Motor neuron (in vitro differentiated cells): ENCODE data around the gene NCKAP5. TPM values are rescaled to one million over a fixed set of nuclear protein-coding genes. Genes with fewer than 3 reads are reported as not detected.

Source experiments
- ATAC-seq, 8 experiments: fragments of 200-7000 bp; cut with Tn5 transposase; replicated peaks in 6 of 8; 2 replicates each; pipeline ENCODE4 v1.8.0; 2021; ENCODE audit warnings: mild to moderate bottlenecking in 8 of 8, moderate library complexity in 8 of 8
- H3K27ac ChIP-seq, 2 donors: fragments of 250-450 bp; sonication (Bioruptor Pico); 2 replicates each; pipeline ENCODE4 v1.9.0; 2021; ENCODE audit warnings: antibody characterized with exemption in 2 of 2, mild to moderate bottlenecking in 2 of 2, moderate library complexity in 1 of 2
- H3K4me1 ChIP-seq, 2 donors: fragments of 250-450 bp; sonication (Bioruptor Pico); replicated peaks in 1 of 2; 2 replicates each; pipeline ENCODE4 v1.6.1; 2021; ENCODE audit warnings: antibody characterized with exemption in 2 of 2, mild to moderate bottlenecking in 2 of 2, moderate library complexity in 1 of 2
- H3K4me3 ChIP-seq, 5 donors: fragments of 250-450 bp; sonication (Bioruptor Pico); 2 replicates each; pipeline ENCODE4 v1.9.0; 2021; ENCODE audit warnings: antibody characterized with exemption in 5 of 5, mild to moderate bottlenecking in 5 of 5, moderate library complexity in 4 of 5
- WGBS, 10 experiments: fragments of 450-650 bp; shearing (Covaris generic); methylation state at CpG; one replicate each; pipeline ENCODE4 v1.0.0; 2022; 5-methylcytosine and 5-hydroxymethylcytosine counted together
- in situ Hi-C, 9 experiments: fragments of 400-800 bp; cut with MboI; loops; one replicate each; pipeline ENCODE4 v1.15.0; 2021; ENCODE audit warnings: low sequenced_read_pairs in 9 of 9, low pct_unique_long_range_greater_than_20kb in 2 of 9; ENCODE audit not compliant: unreplicated experiment in 9 of 9
- total RNA-seq, 8 experiments: library from RNA; unstranded; fragments of 300-600 nt; gene quantifications; 2 replicates each; pipeline versions ENCODE4 v1.2.3 to v1.2.4, GENCODE V29; 2022

NCKAP5 gene
- total RNA-seq, 8 experiments from 2014 or later = 0.66 to 16.2 (median 5.9) TPM

DNA sequence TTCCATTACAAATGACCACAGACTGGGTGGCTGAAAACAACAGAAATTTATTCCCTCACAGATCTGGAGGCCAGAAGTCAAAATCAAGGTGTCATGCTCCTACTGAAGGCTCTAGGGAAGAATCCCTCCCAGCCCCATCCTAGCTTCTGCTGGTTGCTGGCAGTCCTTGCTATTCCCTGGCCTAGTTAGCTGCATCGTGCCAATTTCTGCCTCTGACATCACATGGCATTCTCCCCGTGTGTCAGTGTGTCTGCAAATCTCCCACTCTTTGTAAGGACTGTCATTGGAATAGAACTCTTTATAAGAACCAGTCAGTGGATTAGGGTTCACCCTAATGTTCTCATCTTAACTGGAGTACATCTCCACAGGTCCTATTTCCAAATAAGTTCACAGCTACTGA is 30.5 kb upstream of the NCKAP5 start:
- H3K4me3 ChIP-seq = no peak overlapping the region
- 0 to 88% (median 62%) methylated on average over 1 to 2 of the region's 2 CpGs; no CpG with 5 or more reads in 5 of the 10 experiments for WGBS, 10 experiments
- in situ Hi-C loops = loop anchor here in 2 of 9 experiments (25.0 kb wide), 1 partner anchor 189 kb away; no protein-coding TSS in a partner anchor
- ATAC-seq = no peak
- H3K27ac ChIP-seq = no peak overlapping the region
- peaks cover 9 to 21% of the 10 kb centered on the region in 2 donors for H3K4me1 ChIP-seq

DNA sequence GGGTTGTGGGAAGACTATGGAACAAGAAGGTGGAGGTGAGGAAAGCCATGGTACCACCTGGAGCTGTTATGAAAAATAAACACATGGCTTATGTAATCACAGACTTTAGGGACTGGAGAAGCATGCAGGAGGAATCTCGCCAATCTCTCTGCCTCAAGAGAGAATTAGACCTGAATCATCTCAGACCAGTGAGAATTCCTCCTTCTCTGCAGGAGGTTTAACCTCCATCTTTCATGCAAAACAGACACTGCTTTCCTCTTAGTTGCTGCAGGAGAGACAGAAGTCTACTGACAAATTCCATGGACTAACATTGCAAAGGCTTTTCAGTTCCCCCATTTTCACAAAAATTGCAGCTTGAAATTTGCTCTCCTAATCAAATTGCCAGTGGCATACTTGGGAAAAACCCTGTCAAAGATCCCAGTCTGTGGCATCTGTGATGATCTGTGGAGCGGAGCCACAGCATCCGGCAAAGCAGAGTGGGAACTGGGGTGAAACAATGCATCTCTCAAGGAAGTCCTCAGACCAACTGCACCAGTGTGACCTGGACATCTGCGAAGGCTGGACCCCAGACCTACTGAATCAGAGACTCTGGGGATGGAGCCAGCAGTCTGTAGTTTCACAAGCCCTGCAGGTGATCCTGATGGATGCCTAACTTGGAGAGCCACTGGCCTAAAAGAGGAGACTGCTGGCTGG is 28.6 kb upstream of the NCKAP5 start:
- H3K27ac ChIP-seq = no peak overlapping the region

DNA sequence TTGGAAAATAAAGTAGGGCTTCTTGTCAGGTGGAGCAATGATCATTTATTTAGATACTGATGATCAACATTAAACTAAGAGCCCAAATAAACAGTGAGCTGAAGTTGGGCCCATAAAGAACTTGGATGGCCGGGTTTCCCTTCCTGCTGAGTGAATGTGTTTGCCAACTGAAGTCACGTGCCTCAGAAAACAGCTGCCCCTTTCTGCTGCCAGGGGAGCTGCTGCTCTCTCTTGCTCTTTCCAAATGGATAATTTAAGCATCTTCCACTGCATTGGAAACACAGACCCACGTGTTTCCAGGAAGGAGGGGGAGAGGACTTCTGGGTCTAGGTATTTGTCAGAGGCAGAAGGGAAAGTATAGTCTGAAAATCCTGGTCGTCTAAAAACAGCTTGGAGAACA is 22.9 kb upstream of the NCKAP5 start:
- H3K4me3 ChIP-seq = no peak overlapping the region
- in situ Hi-C loops = loop anchor here in 2 of 9 experiments (25.0 kb wide), 1 partner anchor 196 kb away; no protein-coding TSS in a partner anchor
- 0 to 83% (median 33%) methylated on average over 1 to 4 of the region's 4 CpGs; no CpG with 5 or more reads in 3 of the 10 experiments for WGBS, 10 experiments
- H3K27ac ChIP-seq = no peak overlapping the region
- ATAC-seq = peak in 3 of 8 experiments; percentile 24 to 65 (median 36)
- peaks cover 0 to 4% of the 10 kb centered on the region in 2 donors for H3K4me1 ChIP-seq

More for the DNA sequence above, 28.6 kb upstream of the NCKAP5 start:
- in situ Hi-C loops = loop anchor here in 2 of 9 experiments (25.0 kb wide), 1 partner anchor 190 kb away; no protein-coding TSS in a partner anchor
- ATAC-seq = no peak
- 83 to 100% (median 100%) methylated on average over 1 to 4 of the region's 4 CpGs; no CpG with 5 or more reads in 2 of the 10 experiments for WGBS, 10 experiments
- Histone ChIP-seq H3K4me1 (peaks cover 9 to 21% of the 10 kb centered on the region in 2 donors), H3K4me3 (no peak overlapping the region)

DNA sequence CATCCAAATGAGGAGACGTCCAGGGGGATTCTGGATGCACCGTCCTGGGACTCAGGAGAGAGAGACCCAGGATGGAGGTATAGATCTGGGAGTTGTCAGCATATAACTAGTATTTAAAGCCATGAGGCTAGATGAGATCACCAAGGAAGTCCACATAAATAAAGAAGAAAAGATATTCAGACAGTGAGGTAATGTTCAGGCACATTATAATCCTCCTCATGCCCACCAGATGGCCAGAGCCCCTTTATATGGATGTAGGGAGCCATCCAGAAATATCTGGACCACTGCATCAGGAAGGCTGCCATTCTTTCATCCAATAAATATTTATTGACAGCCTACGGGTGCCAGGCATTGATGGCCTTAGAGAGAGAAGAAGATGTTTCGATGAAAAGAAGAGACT is 21.2 kb upstream of the NCKAP5 start:
- Histone ChIP-seq H3K4me1 (peaks cover 0 to 4% of the 10 kb centered on the region in 2 donors), H3K4me3 (no peak overlapping the region), H3K27ac (no peak overlapping the region)
- ATAC-seq = peak in 1 of 8 experiments; percentile 35
- 40 to 100% (median 81%) methylated on average over 1 to 4 of the region's 4 CpGs; no CpG with 5 or more reads in 1 of the 10 experiments for WGBS, 10 experiments
- in situ Hi-C loops = loop anchor here in 2 of 9 experiments (25.0 kb wide), 1 partner anchor 198 kb away; no protein-coding TSS in a partner anchor

DNA sequence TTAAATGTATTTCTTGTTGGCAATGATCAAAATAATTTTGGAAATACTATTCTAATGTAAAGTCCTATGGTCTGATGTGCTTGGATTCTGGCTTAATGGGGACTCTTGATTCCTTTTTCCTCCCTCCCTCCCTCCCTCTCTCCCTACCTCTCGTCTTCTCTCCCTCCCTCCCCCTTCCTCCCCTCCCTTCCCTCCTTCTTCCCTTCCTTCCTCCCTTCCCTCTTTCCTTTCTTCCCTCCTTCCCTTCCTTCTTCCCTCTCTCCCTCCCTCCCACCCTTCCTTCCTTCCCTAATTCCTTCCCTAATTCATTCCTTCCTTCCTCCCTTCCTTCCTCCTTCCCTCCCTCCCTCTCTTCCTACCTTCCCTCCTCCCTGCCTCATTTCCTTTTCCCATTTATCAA is 19.9 kb upstream of the NCKAP5 start:
- in situ Hi-C loops = loop anchor here in 2 of 9 experiments (25.0 kb wide), 1 partner anchor 199 kb away; no protein-coding TSS in a partner anchor
- Histone ChIP-seq H3K4me1 (peaks cover 0 to 4% of the 10 kb centered on the region in 2 donors), H3K4me3 (no peak overlapping the region), H3K27ac (no peak overlapping the region)
- WGBS, 10 experiments = no CpG with 5 or more reads among the region's 1 CpG
- ATAC-seq = no peak

DNA sequence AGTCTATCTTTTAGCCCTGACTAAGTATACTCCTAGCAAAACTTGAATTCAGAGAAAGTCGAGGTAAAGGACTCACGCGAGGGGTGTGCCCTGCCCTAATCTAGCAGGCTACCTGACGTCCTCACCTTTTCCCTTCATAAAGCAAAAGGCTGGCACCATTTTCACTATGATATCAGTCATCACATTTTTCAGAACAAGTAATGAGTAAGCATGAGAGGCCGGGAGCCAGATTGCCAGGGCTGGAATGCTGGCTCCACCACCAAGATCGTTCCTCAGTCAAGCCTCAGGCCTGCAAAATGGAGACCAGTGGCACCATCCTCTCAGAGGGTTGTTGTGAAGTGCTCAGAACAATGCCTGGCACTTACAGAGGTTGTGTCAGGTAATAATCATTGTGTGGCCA is 18.7 kb upstream of the NCKAP5 start:
- Histone ChIP-seq H3K27ac (no peak overlapping the region), H3K4me1 (peaks cover 0 to 4% of the 10 kb centered on the region in 2 donors), H3K4me3 (no peak overlapping the region)
- ATAC-seq = no peak
- in situ Hi-C loops = loop anchor here in 2 of 9 experiments (25.0 kb wide), 1 partner anchor 200 kb away; no protein-coding TSS in a partner anchor
- 17 to 100% (median 87%) methylated on average over 1 to 6 of the region's 6 CpGs; no CpG with 5 or more reads in 2 of the 10 experiments for WGBS, 10 experiments

DNA sequence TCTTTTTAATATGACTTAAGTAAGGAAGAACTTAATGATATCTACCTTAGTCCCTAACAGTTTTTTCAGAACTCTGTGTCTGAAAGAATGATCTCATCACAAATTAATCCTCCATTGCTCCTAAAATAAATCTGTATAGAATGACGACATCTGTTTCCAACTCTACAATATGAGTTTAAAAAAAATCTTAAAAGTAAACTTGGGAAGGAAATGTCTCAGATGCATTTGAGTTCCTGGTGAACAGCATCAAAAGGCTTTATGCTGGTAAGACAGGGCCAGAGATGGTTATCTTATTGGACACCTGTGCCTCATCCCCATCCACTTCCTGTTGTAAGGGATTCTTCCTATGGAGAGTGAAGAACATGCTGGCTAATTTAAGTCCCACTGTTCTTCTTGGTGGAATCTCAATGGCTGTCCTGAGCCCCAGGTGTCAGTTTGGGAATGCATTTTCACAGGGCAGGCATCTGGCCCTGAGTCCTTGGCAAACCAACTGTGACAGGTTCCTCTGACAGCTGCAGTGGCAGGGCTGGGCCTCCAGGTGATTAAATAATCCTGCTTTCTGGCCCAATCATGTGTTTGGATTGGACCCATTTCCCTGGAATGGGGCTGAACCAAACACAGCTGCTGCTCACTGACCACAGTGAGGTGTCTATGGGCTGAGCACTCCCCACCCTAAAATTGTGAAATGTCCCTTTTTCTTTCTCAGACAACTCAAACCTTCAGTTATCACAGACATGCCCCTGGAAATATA is 12.9 kb upstream of the NCKAP5 start:
- Histone ChIP-seq H3K27ac (no peak overlapping the region), H3K4me3 (no peak overlapping the region), H3K4me1 (peaks cover 0 to 13% of the 10 kb centered on the region in 2 donors)
- whole genome bisulfite sequencing, 10 experiments = 0 to 100% (median 92%) methylated on average over 1 of the region's 1 CpG; no CpG with 5 or more reads in 1 of the 10 experiments
- in situ Hi-C loops = loop anchor here in 2 of 9 experiments (25.0 kb wide), 1 partner anchor 206 kb away; no protein-coding TSS in a partner anchor
- ATAC-seq = peak in 2 of 8 experiments; percentile 25 to 47

DNA sequence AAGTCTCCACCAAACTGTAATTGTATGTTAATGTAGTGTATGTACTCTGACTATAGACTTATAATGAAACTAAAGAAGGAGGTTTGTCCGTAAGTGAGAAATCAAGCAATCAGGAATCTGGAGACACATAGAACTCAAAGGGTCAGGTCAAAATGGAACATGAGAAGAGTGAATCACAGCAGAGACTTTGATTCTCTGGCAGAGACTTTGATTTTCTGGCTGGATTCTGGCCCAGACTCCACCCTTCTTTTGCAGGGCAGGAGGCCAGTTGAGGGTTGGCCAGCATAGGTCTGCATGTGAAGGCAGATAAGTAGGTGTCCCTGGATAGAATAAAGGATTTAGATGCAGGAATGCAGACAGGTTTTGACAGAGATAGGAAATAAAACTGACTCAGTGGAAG is 11.0 kb upstream of the NCKAP5 start:
- Histone ChIP-seq H3K27ac (no peak overlapping the region), H3K4me1 (peaks cover 0 to 13% of the 10 kb centered on the region in 2 donors), H3K4me3 (no peak overlapping the region)
- WGBS, 10 experiments = 0 to 100% (median 100%) methylated on average over 1 of the region's 1 CpG; no CpG with 5 or more reads in 3 of the 10 experiments
- in situ Hi-C loops = loop anchor here in 2 of 9 experiments (25.0 kb wide), 1 partner anchor 208 kb away; no protein-coding TSS in a partner anchor
- peak in 3 of 8 experiments; percentile 56 to 90 (median 83) for ATAC-seq

DNA sequence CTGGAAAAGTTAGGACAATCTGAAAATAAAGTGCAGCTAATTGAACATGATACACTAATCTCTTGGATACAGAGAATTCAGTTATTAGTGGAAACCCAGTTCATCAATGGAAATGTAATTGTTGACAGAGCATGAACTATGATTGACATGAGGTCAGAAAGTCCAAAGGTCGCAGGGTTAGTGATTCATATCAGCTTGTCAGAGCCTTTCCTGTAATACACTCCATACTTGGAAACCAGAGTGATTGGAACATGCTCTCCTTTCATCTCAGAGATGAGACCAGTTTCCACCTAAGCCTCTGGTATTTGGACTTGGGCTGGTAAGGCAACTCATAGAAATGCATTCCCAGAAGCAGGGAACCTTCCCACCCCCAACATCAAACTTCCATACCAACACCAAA is 8.5 kb upstream of the NCKAP5 start:
- H3K4me1 ChIP-seq = peaks cover 0 to 16% of the 10 kb centered on the region in 2 donors
- H3K27ac ChIP-seq = no peak overlapping the region
- no peak for ATAC-seq
- H3K4me3 ChIP-seq = no peak overlapping the region
- WGBS, 10 experiments = 30 to 100% (median 43%) methylated on average over 1 of the region's 1 CpG; no CpG with 5 or more reads in 5 of the 10 experiments
- in situ Hi-C loops = loop anchor here in 2 of 9 experiments (25.0 kb wide), 1 partner anchor 211 kb away; no protein-coding TSS in a partner anchor

DNA sequence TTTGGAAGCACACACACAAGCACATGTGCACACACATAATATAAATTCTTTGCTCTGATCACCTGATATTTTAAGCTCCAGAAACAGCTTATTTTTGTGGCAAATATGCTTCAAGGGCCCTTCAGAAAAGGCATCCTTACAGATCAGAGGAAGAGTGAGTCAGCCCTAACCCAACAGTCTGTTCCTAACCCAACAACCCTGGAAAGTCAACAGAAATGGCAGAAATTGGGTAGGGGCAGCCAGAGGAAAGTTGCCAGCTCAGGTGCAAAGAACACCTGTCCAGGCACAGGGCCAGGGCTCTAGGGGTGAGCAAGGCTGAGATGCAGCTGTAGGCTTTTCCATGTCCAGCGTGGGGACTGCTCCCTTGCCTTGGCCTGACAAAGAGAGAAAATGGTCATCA is 6.4 kb upstream of the NCKAP5 start:
- no peak for ATAC-seq
- Histone ChIP-seq H3K4me3 (no peak overlapping the region), H3K27ac (no peak overlapping the region), H3K4me1 (peaks cover 0 to 14% of the 10 kb centered on the region in 2 donors)
- in situ Hi-C loops = loop anchor here in 2 of 9 experiments (25.0 kb wide), 2 partner anchors 213 to 387 kb away; no protein-coding TSS in a partner anchor
- 86 to 100% methylated on average over 1 of the region's 1 CpG; no CpG with 5 or more reads in 8 of the 10 experiments for WGBS, 10 experiments

DNA sequence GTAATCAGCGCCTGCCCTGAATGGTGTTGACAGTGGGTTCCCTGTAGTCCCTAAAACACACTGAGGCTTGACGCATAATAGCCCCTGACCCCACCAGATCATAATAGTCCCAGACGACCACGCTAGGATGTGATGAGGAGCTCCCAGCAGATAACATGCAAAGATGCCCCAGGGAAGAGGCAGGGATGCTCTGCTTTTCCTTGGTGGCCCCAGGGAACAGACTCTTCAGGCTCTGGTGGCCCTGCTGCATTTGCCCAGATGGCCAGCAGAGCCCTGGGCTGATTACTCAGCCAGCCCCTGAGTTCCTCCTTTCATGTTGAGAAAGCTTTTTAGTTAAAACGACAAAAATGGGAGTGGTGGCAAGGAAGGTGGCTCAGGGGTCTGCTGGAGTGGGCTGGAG is 5.9 kb upstream of the NCKAP5 start:
- Histone ChIP-seq H3K27ac (no peak overlapping the region), H3K4me3 (no peak overlapping the region), H3K4me1 (peaks cover 0 to 14% of the 10 kb centered on the region in 2 donors)
- ATAC-seq = no peak
- WGBS, 10 experiments = 0 to 89% (median 55%) methylated on average over 1 to 5 of the region's 5 CpGs; no CpG with 5 or more reads in 1 of the 10 experiments
- in situ Hi-C loops = loop anchor here in 1 of 9 experiments (25.0 kb wide), 1 partner anchor 387 kb away; no protein-coding TSS in a partner anchor

DNA sequence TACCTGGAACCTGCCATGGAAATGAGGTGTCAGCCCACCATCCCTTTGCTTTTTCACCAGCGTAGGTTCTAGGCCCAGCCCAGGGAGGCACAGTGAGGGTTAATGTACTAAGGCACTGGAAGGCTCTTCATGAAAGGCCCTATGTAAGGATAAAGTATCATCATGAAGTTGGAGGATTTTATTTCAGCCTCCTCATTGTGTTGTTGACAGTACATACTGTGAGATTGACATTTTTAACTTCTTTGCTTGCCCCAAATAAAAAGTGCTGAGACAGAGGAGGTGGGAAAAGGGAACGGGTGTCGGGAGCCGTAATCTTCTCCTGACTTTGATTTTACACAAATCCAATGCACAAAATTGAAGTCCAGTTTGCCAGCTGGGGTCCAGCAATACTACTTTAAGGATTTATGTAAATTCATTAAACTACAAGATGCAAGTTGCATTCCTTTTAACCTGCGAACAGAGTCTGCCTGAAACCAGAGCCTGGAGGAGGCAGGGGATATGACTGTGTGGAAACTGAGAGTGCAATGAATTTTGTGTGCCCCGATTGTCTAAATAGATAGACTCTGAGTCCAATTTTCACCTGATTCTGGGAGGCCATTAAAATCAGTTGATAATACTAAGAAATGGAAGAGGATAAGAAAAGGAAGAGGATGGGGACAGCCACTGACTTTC is 5.4 kb upstream of the NCKAP5 start:
- in situ Hi-C loops = loop anchor here in 1 of 9 experiments (25.0 kb wide), 1 partner anchor 386 kb away; no protein-coding TSS in a partner anchor
- 67 to 100% (median 85%) methylated on average over 2 to 6 of the region's 6 CpGs; no CpG with 5 or more reads in 1 of the 10 experiments for WGBS, 10 experiments
- peak in 1 of 8 experiments; percentile 38 for ATAC-seq

More for the DNA sequence above, 5.4 kb upstream of the NCKAP5 start:
- H3K4me3 ChIP-seq = no peak overlapping the region
- peaks cover 3 to 17% of the 10 kb centered on the region in 2 donors for H3K4me1 ChIP-seq
- no peak overlapping the region for H3K27ac ChIP-seq
